GM19035 (cell line): ENCODE data around the gene NKX3-2.

Experiments
- ATAC-seq: cut with Tn5 transposase; IDR thresholded peaks from one replicate; pipeline ENCODE4 v1.9.1; 2021; ENCODE audit not compliant: unreplicated experiment

NKX3-2 gene

GRCh38 chr4:13515268-13515667 lies 29.0 kb downstream of the NKX3-2 start:
- ATAC-seq = no peak

DNA sequence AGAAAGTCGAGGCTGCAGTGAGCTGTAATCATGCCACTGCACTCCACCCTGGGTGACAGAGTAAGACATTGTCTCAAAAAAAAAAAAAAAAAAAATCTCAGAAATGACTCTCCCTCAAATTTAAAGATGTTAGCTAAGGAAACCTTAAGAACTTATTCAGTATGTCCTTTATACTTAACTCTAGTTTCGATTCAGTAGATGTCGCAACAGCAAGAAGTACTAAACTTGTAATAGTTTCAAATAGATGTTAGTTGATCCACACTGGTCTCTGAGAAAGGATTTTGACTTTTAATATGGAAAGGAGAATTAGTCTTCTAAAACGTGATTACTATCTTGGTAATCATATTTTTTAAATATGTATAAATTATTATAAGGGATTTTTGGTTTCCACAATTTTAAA lies 29.6 kb downstream of the NKX3-2 start:
- ATAC-seq = no peak

GRCh38 chr4:13511101-13511500 lies 33.2 kb downstream of the NKX3-2 start:
- no peak for ATAC-seq

DNA sequence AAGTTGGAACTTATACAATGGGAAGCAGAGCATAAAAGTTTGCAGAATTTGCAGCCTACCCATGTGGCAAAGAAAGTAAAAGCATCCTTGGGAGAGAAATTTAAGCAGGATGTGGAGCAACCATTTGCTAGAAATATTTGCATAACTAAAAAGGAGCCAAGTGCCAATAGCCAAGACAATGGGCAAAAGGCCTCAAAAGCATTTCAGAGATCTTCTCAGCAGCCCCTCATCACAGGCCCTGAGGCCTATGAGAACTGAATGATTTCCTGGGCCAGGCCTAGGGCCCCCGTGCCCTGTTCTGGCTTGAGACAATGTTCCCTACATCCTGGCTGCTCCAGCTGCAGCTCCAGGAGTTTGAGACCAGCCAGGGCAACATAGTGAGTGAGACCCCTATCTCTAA lies 34.9 kb downstream of the NKX3-2 start:
- no peak for ATAC-seq

DNA sequence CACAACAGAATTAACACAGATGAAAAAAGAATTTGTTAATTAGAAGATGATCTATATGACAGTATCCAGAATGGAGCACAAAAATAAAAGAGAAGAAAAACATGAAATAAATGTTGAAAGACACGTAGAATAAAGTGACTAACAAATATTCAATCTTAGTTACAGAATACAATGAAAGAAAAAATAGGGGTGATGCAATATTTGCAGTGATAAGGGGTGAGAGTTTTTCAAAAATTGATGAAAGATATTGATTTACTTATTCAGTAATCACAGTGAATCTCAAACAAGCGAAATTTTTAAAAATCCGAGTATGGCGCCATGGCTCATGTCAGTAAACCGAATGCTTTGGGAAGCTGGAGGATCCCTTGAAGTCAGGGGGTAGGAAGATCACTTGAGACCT lies 39.9 kb downstream of the NKX3-2 start:
- ATAC-seq = no peak

GRCh38 chr4:13498469-13498868 lies 45.8 kb downstream of the NKX3-2 start:
- ATAC-seq = no peak

DNA sequence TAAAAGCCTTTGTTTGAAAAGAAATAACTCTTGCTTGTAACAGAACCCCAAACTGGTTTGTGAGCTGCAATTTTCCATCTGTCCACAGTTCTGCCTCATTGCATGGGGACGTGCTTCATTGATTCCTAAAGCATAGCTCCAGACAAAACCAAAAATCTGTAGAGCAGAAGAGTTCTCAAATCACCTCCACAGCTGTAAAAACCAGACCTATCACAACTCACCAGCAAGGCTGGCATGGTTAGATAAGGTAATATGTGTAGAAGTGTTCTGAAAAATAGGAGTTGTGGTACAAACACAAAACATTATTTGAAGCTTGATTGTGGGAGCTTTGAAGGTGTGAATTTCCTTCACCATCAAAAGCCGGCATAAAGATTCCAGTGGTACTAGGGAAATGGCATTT lies 47.7 kb downstream of the NKX3-2 start:
- no peak for ATAC-seq

GRCh38 chr4:13495753-13496152 lies 48.6 kb downstream of the NKX3-2 start:
- no peak for ATAC-seq

DNA sequence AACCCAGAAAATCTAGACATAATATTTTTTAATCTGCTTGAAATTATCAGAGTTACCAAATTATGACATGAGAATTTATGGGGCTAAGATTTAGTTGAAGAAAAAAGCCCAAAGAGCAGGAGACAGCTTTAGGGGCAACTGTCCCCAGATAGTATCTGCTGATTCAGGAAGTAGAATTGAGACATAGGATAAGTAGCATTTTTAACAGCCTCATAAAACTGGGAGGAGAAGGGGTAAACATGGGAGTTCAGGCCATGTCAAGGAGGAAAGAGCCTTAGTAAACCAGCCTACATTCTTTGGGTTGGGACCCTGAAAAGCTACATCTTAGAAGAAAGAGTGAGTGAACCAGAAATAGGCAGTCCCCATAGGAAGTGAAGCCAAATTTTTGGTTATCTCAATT lies 50.5 kb downstream of the NKX3-2 start:
- ATAC-seq = no peak

DNA sequence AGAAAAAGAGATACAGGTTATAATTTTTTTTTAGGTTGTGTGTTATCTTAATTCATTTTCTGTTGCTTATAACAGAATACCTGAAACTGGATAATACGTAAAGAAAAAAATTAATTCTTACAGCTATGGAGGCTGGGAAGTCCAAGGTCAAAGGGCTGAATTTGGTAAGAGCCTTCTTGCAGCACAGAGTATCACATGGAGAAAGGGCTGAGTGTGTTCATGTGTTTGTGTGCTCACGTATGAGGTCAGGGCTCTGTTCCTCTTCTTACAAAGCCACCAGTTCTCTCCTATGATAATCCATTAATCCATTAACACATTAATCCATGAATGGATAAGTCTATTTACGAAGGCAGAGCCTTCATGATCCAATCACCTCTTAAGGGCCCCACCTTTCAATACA lies 51.6 kb downstream of the NKX3-2 start:
- no peak for ATAC-seq
